ENCODE data around the gene RGS12. TPM values are rescaled to one million over a fixed set of nuclear protein-coding genes. Genes with fewer than 3 reads are reported as not detected.

Gene RGS12
- total RNA-seq, 1 donor from 2014 or later: 47.1 TPM

GRCh38 chr4:3331511-3332394, 38.9 kb downstream of the RGS12 start:
- DNase-seq (ENCODE audit: low spot score): no peak

GRCh38 chr4:3332498-3332897, 39.7 kb downstream of the RGS12 start:
- no peak for DNase-seq (ENCODE audit: low spot score)

GRCh38 chr4:3334316-3334715, 41.5 kb downstream of the RGS12 start:
- DNase-seq (ENCODE audit: low spot score): no peak

- DNase-seq (ENCODE audit: low spot score): peak; percentile 38
Observed at GRCh38 chr4:3335385-3335784, 42.6 kb downstream of the RGS12 start.

- DNase-seq (ENCODE audit: low spot score): no peak
Observed at GRCh38 chr4:3335982-3336381, 43.2 kb downstream of the RGS12 start.

- no peak for DNase-seq (ENCODE audit: low spot score)
Observed at GRCh38 chr4:3336382-3337356, 43.8 kb downstream of the RGS12 start.

GRCh38 chr4:3337357-3337732, 44.5 kb downstream of the RGS12 start:
- no peak for DNase-seq (ENCODE audit: low spot score)

- no peak for DNase-seq (ENCODE audit: low spot score)
Observed at GRCh38 chr4:3337811-3338210, 45.0 kb downstream of the RGS12 start.

GRCh38 chr4:3338321-3338838, 45.6 kb downstream of the RGS12 start:
- DNase-seq (ENCODE audit: low spot score): no peak

- no peak for DNase-seq (ENCODE audit: low spot score)
Observed at GRCh38 chr4:3338976-3339531, 46.2 kb downstream of the RGS12 start.

- no peak for DNase-seq (ENCODE audit: low spot score)
Observed at GRCh38 chr4:3339577-3339976, 46.8 kb downstream of the RGS12 start.

GRCh38 chr4:3340038-3340699, 47.3 kb downstream of the RGS12 start:
- no peak for DNase-seq (ENCODE audit: low spot score)

GRCh38 chr4:3340700-3341083, 47.9 kb downstream of the RGS12 start:
- DNase-seq (ENCODE audit: low spot score): no peak

- DNase-seq (ENCODE audit: low spot score): no peak
Observed at GRCh38 chr4:3341760-3342159, 48.9 kb downstream of the RGS12 start.

GRCh38 chr4:3342182-3342854, 49.5 kb downstream of the RGS12 start:
- no peak for DNase-seq (ENCODE audit: low spot score)

Other genes with a start within 250 kb of the RGS12 start
- not detected for gene HTT-AS, start 218.5 kb upstream of the RGS12 start, total RNA-seq
- gene HTT, start 218.3 kb upstream of the RGS12 start, total RNA-seq: 51.6 TPM
- gene MSANTD1, start 43.9 kb upstream of the RGS12 start, total RNA-seq: 1.2 TPM
- gene HGFAC, start 148.9 kb downstream of the RGS12 start, total RNA-seq: 1.9 TPM
- 7.4 TPM for gene DOK7, start 170.3 kb downstream of the RGS12 start, total RNA-seq
- 227 TPM for gene LRPAP1, start 239.4 kb downstream of the RGS12 start, total RNA-seq

All from mucosa of gallbladder (tissue), 1 donor.